SK-N-MC (cell line): ENCODE measurements around the gene CXorf38.

Experiments
- DNase-seq: peaks from one replicate; pipeline ENCODE4 v3.0.0-alpha.2; 2011; ENCODE audit warnings: low read depth, low spot score
- H3K27ac ChIP-seq: fragments of 200-600 bp; sonication (generic); 2 replicates; pipeline ENCODE4 v1.5.1; 2016; ENCODE audit warnings: mixed run types
- H3K36me3 ChIP-seq: fragments of 200-600 bp; sonication (generic); 2 replicates; pipeline ENCODE4 v1.6.1; 2017; ENCODE audit warnings: antibody characterized with exemption, low read length, mixed read lengths; ENCODE audit not compliant: insufficient read depth
- H3K4me3 ChIP-seq: fragments of 200-600 bp; sonication (generic); 2 replicates; pipeline ENCODE4 v1.5.1; 2016
- H3K9ac ChIP-seq: fragments of 200-600 bp; sonication (generic); 2 replicates; pipeline ENCODE4 v1.8.0; 2017; ENCODE audit warnings: mixed run types, mixed read lengths; ENCODE audit not compliant: insufficient read length
- H3K9me3 ChIP-seq: fragments of 200-600 bp; sonication (generic); 2 replicates; pipeline ENCODE4 v1.6.1; 2017; ENCODE audit warnings: low read depth, mild to moderate bottlenecking, antibody characterized with exemption, low read length, moderate library complexity, mixed read lengths
- EZH2 ChIP-seq: fragments of 200-600 bp; sonication (generic); IDR thresholded peaks from one replicate; pipeline ENCODE4 v1.6.1; 2017; ENCODE audit warnings: antibody characterized with exemption
- FOXP2 ChIP-seq: optimal IDR thresholded peaks from 2 replicates; pipeline ENCODE3; 2011; ENCODE audit warnings: mild to moderate bottlenecking, moderate library complexity; ENCODE audit not compliant: insufficient read depth; ENCODE audit errors: extremely low read length, control extremely low read depth
- POLR2AphosphoS5 ChIP-seq: IDR thresholded peaks from 2 replicates; pipeline ENCODE4 v1.6.1; 2012; ENCODE audit warnings: mild to moderate bottlenecking, low read depth, low read length, borderline replicate concordance

The CXorf38 gene

DNA sequence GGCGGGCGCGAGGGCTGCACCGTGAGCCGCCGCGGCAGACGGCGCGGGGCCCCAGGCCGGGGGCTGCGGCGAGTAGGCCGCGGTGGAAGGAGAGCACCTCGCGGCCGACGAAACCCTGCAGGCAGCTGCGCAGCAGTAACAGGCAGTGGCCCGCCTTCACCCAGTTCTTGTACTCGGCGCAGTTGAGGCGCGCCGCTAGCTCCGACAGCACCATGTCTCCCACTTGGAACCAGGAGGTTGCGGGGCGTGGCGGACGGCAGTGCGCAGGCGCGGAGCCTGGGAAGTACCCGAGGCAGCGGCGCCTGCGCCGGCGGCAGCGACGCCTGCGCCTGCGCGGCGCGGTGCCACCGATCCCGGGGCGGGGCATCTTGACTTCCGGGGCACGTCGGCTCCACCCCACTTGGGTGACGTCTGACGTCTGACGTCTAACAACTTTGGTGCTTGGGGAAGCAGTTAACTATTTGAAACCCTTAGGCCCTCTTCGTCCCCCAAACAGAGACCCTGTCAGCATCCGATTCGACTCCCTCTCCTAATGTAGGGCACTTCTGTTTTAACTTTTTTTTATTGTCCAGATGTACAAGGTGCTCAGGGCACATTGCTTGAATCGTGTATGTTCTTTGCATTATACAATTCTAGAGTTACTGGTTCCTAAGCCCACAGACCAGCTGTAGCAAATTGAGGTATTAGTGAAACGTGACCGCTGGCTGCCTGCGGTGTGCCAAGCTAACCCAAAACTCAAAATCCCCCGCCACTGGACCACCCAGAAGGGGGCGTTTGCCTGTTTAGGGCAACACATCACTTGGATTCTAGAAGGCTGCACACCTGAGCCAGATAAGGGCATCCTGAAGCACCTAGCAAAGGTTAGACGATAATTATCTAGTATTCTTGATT lies at the start of gene CXorf38:
Gene CXorf38, minus strand, starts transcription at position 255 of the 891 bp plus-strand sequence. Its CDS starts 41 bp downstream, at position 214.
- Histone ChIP-seq H3K27ac (peak within 1 kb of the TSS; percentile 42; the same call in 1 of the 2 replicates), H3K36me3 (no peaks in the 10 kb centered on the region), H3K4me3 (peak within 1 kb of the TSS; percentile 80), H3K9me3 (no peaks in the 10 kb centered on the region), H3K9ac (peak within 1 kb of the TSS; percentile 72)
- TF ChIP-seq EZH2 (no peak), FOXP2 (peak; percentile 37), POLR2AphosphoS5 (peak; percentile 79; the same call in 1 of the 2 replicates)
- peak; percentile 56 for DNase-seq

DNA sequence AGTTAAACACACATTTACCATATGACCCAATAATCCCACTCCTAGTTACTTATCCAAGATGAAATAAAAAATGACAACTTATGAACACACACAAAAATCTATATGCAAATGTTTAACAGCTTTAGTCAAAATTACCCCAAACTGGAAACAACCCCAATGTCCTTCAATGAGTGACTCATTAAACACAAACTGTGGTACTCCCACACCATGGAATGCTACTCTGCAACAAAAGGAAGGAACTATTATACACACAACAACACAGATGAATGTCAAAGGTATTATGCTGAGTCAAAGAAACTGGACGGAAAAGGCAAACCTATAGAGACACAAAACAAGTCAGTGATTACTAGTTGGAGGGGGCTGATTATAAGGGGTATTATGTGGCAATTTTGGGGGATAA lies 47.4 kb upstream of the CXorf38 start:
- peaks cover 30% of the 10 kb centered on the region for H3K36me3 ChIP-seq
- H3K27ac ChIP-seq, result no peak overlapping the region
- H3K9me3 ChIP-seq, result no peaks in the 10 kb centered on the region
- H3K9ac ChIP-seq, result no peak overlapping the region
- TF ChIP-seq FOXP2 (no peak), EZH2 (no peak), POLR2AphosphoS5 (no peak)
- no peak for DNase-seq
- no peak overlapping the region for H3K4me3 ChIP-seq

DNA sequence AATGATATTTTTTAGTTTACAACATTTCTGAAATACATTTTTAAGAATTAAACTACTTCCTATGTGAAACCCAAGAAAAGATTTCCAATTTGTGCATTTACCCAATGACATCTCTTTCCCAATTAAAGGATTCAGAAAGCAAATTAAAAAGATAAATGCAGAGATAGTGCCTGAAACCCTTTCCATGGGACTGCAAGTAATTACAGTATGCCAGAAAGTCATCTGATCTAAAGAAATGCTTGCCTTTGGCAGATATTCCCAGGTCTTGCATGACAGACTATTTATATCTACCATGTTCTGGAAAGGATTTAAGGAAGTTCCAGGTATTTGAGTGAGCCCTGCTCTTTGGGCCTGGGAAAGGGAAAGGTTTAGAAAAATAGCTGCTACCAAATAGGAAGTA lies 41.6 kb upstream of the CXorf38 start:
- DNase-seq, result no peak
- Histone ChIP-seq H3K9me3 (no peaks in the 10 kb centered on the region), H3K27ac (no peak overlapping the region), H3K36me3 (peaks cover 16% of the 10 kb centered on the region; the same call in 1 of the 2 replicates), H3K4me3 (no peak overlapping the region), H3K9ac (no peak overlapping the region)
- TF ChIP-seq POLR2AphosphoS5, result no peak
- no peak for TF ChIP-seq FOXP2
- no peak for TF ChIP-seq EZH2

DNA sequence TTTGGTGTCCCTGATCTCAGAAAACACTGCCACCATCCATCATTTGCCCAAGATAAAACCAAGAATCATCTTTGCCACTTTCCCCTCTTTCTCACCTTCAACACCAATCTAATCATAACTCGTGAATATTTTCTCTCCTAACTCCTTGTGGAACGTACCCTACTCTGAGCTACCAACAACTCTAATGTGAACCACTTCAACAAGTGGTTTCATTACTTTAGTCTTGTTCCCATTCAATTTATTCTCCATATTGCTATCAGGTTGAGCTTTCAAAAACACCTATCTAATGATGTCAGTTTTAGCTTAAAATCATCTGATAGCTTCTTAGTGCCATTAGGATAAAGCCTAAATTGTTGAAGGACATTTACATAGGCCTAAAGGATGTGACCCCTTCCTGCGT lies 39.8 kb upstream of the CXorf38 start:
- Histone ChIP-seq H3K9ac (no peak overlapping the region), H3K27ac (no peak overlapping the region), H3K4me3 (no peak overlapping the region), H3K36me3 (peaks cover 15% of the 10 kb centered on the region; the same call in 1 of the 2 replicates), H3K9me3 (no peaks in the 10 kb centered on the region)
- TF ChIP-seq EZH2 (no peak), POLR2AphosphoS5 (no peak), FOXP2 (no peak)
- DNase-seq, result no peak

- no peak for TF ChIP-seq POLR2AphosphoS5
- no peak for TF ChIP-seq EZH2
- TF ChIP-seq FOXP2, result no peak
- Histone ChIP-seq H3K36me3 (peaks cover 9% of the 10 kb centered on the region; the same call in 1 of the 2 replicates), H3K4me3 (no peak overlapping the region), H3K27ac (no peak overlapping the region), H3K9me3 (no peaks in the 10 kb centered on the region), H3K9ac (no peak overlapping the region)
- DNase-seq, result no peak
Measured at GRCh38 chrX:40685362-40685918, 38.1 kb upstream of the CXorf38 start.

- H3K9me3 ChIP-seq, result no peaks in the 10 kb centered on the region
- H3K36me3 ChIP-seq, result peaks cover 9% of the 10 kb centered on the region; the same call in 1 of the 2 replicates
- TF ChIP-seq EZH2, result no peak
- no peak for TF ChIP-seq FOXP2
- no peak for TF ChIP-seq POLR2AphosphoS5
- H3K27ac ChIP-seq, result no peak overlapping the region
- no peak overlapping the region for H3K4me3 ChIP-seq
- DNase-seq, result no peak
- H3K9ac ChIP-seq, result no peak overlapping the region
Measured at GRCh38 chrX:40684092-40684491, 36.7 kb upstream of the CXorf38 start.

GRCh38 chrX:40683245-40683644 lies 35.9 kb upstream of the CXorf38 start:
- Histone ChIP-seq H3K9me3 (no peaks in the 10 kb centered on the region), H3K9ac (no peak overlapping the region), H3K4me3 (no peak overlapping the region), H3K27ac (no peak overlapping the region), H3K36me3 (peaks cover 7% of the 10 kb centered on the region; the same call in 1 of the 2 replicates)
- TF ChIP-seq FOXP2, result no peak
- TF ChIP-seq POLR2AphosphoS5, result no peak
- TF ChIP-seq EZH2, result no peak
- no peak for DNase-seq

- DNase-seq, result no peak
- Histone ChIP-seq H3K9ac (no peak overlapping the region), H3K4me3 (no peak overlapping the region), H3K36me3 (peaks cover 40% of the 10 kb centered on the region), H3K27ac (no peak overlapping the region), H3K9me3 (no peaks in the 10 kb centered on the region)
- TF ChIP-seq FOXP2 (no peak), POLR2AphosphoS5 (no peak), EZH2 (no peak)
Measured at GRCh38 chrX:40671126-40671525, 23.8 kb upstream of the CXorf38 start.

DNA sequence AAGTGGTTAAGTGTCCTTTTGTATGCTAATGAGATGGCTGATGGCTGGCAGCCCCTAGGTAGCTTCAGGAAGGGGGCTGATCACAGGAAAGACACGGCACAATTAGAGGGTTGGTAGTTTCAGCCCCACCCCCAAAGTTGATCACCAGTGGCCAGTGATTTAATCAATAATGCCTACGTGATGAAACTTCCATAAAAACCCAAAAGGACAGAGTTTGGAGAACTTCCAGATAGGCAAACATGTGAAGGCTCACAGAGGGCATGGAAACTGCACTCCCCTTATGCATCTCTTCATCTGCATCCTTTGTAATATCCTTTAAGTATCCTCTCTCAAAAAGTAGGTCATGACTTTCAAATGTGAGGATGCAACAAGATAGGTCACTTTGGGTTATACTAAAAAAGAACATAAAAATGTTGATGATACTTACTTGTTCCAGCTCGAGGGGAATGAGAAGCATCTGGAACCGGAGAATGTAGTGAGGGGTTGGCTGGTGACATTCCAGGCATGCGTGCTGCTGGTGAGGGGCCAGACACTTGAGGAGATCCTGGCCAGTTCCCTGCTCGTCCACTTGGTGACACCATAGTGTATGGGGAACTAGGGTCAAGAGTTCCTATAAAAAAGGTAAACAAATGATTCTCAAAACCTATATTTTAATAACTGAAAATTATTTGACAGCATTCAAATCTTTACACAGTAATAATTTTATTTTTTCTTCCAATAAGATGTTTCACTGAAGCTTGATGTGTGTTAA lies 16.7 kb upstream of the CXorf38 start:
- no peak overlapping the region for H3K4me3 ChIP-seq
- no peak overlapping the region for H3K27ac ChIP-seq
- TF ChIP-seq FOXP2, result no peak
- no peak for TF ChIP-seq EZH2
- peaks cover 30% of the 10 kb centered on the region; the same call in 1 of the 2 replicates for H3K36me3 ChIP-seq
- DNase-seq, result no peak
- H3K9me3 ChIP-seq, result no peaks in the 10 kb centered on the region
- H3K9ac ChIP-seq, result no peak overlapping the region
